ENCODE measurements around the gene ANTXR1.
"Not testable (repeated sequence)": the region's sequence is repeated elsewhere in the genome, so short reads cannot be mapped to it uniquely, and the experiment has no call there.

ANTXR1 gene

DNA sequence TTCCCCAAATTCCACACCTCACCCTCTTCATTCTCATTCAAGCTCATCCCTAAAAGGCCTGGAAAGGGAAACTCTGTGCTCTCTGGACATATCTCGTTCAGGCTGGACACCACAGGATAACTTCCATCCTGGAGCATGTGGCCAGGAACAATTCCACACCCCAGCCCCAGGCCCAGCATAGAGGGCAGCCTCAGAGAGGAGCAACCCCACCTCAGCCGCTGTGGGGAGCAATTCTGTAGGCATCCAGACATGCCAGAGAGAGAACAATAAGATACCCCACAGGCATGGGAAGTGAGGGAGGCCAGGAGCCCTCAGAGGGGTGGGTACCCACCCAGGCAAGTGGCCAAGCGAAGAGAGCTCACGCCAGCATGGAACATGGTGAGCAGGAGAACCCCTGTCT, 230.7 kb downstream of the ANTXR1 start:
- DNase-seq: no peak

- no peak for DNase-seq
Measured at GRCh38 chr2:69244882-69245281, 231.9 kb downstream of the ANTXR1 start.

DNA sequence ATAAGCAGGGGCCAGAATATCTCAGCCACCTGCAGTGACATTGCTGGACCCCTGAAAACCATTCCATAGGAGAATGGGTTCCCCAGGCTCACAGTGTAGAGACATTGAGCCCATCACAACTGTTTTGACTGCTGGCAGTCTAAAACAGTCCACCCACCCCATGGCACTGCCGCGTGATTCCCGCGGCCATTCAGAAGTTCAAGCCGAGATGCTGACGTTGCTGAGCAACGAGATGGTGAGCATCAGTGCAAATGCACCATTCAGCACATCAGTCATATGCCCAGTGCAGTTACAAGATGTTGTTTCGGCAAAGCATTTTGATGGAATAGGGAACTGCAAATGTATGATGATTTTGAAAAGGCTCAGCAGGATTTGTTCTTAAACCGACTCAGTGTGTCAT, 234.6 kb downstream of the ANTXR1 start:
- DNase-seq: no peak

DNA sequence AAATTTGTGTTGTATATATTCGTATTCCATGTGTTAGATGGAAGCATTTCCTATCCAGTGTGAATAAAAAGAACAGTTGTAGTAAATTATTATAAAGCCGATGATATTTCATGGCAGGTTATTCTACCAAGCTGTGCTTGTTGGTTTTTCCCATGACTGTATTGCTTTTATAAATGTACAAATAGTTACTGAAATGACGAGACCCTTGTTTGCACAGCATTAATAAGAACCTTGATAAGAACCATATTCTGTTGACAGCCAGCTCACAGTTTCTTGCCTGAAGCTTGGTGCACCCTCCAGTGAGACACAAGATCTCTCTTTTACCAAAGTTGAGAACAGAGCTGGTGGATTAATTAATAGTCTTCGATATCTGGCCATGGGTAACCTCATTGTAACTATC, 235.3 kb downstream of the ANTXR1 start:
- DNase-seq: no peak

DNA sequence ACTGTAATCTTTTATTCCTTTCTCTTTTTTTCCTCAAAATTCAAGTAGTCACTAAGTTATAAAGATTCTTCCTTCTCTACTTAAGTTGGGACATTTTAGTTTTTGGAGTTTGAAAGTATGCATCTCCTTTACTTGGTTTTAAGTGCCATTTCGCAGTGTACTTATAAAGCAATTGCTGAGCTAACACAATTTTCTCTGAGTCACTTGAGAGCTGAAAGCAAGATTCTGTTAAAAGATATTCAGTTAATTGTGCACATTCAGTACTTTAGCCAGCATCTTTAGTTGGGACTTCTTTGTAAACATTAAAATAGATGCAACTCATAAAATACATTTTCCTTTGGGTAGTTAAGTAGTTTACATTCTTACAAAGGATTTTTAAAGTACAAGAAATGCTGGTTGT, 238.0 kb downstream of the ANTXR1 start:
- no peak for DNase-seq

GRCh38 chr2:69251943-69252342, 239.0 kb downstream of the ANTXR1 start:
- DNase-seq: no peak

DNA sequence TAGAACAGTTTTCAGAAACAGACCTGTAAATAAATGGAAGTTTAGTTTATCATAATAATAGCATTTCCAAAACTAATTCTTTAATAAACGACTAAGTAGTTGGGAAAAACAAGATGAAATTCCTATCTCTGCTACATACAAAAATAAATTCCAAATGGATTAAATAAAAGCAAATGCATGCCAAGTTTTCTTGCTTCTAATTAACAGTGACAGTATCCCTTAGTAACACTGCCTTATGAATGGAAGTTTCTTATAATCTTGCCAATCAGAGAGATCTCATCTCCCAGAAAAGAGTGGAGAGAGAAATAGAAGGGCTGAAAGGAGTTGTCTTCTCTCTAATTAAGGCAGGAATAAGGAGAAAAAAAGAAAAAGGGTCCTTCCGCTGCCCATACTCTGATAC, 240.1 kb downstream of the ANTXR1 start:
- no peak for DNase-seq

GRCh38 chr2:69253611-69254301, 240.8 kb downstream of the ANTXR1 start:
- DNase-seq: no peak

DNA sequence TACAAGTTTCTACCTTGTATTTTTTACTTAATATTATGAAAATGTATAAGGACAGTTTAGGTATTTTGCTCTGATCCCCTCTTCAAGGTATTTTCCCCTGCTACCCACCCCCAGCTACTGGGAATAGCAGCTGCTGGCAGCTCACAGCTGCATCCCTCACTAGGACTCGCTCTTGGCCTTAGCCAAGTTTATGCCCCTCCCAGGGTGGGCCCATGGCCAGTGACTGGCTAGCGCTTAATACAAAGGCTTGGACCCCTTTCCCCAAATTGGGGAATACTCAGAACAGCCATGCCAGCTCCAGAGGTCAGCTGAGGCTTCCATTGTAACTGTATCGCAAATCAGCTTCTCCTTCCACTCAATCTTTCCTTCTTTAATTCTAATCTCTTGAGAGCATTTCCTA, 242.8 kb downstream of the ANTXR1 start:
- no peak for DNase-seq

DNA sequence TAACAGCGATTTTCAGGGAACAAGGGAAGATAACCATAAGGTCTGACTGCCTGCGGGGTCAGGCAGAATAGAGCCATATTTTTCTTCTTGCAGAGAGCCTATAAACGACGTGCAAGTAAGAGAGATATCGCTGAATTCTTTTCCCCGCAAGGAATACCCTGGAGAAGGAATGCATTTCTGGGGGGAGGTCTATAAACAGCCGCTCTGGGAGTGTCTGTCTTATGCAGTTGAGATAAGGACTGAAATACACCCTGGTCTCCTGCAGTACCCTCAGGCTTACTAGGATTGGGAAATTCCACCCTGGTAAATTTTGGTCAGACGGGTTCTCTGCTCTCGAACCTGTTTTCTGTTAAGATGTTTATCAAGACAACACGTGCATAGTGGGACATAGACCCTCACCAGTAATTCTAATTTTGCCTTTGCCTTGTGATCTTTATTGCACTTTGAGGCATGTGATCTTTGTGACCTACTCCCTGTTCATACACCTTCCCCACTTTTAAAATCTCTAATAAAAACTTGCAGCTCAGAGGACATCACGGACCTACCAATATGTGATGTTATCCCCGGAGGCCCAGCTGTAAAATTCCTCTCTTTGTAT, 247.1 kb downstream of the ANTXR1 start:
- DNase-seq: not testable (repeated sequence)

- DNase-seq: no peak
Measured at GRCh38 chr2:69260666-69261065, 247.7 kb downstream of the ANTXR1 start.

- DNase-seq: no peak
Measured at GRCh38 chr2:69269330-69269729, 256.4 kb downstream of the ANTXR1 start.

DNA sequence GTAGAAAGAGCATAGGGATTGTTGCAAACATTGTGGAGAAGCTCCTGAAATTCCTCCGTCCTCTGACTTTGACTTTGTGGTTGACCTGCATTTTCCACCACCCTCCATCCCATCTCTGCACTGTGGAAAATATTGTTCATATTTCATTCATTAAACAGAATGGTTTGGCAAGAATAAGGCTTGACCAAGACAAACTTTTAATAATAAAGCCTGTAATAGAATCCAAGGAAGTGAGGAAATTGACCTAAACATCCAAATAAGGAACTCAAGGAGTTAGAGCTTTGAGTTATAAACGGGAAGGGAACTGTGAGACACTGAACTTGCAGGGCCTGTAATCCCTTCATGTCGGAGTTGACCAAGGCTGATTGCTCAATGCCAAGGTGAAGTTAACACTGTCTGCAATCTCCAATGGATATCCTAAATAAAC, 258.9 kb downstream of the ANTXR1 start:
- no peak for DNase-seq

DNA sequence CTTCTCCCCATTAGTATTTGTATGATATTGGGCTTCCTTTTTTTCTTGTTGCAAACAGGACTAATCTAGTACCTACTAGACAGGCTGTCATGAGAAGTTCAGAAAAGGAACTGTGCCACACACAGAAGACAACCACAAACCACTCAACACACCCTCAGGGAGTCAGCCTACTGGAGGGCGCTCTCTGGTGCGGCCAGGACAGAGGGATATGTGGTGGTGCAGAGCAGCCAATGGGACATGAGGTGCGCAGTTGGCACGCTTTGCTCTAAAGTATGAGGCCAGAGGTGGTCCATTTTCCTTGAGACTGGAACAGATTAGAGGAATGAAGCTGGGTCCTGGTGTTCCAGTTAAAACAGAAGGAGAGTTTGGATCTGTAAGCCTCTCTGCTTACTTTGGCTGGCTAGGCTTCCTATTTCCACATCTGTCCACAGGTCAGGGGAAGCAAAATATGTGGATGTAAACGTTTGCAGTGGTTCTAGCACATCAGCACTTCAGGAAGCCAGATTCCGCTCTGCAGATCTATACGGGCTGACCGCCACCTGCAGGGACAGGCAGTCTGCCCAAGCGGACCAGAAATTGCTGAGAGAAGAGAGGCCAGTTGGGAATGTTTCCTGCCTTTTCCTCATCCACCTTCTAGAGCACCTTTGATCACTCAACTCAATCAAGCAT, 260.0 kb downstream of the ANTXR1 start:
- DNase-seq: peak in 1 of 3 experiments; percentile 9

DNA sequence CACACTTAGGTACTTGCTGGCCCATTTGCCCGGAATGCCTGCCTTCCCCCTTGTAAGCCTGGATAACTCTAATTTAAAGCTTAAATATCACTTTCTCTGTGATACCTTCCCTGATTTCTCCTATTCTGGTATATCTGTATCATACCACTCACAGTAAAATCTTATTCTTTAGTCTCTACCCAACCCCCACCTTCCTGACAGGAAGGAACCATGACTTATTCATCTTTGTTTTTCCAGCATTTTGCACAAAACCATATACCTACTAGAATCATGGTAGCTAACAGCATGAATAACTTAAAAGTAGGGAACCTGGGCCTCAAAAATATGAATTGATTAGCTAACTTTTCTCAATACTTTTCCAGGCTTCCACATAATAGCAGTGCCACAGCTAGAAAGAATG, 262.5 kb downstream of the ANTXR1 start:
- DNase-seq: no peak

- no peak for DNase-seq
Measured at GRCh38 chr2:69278366-69278765, 265.4 kb downstream of the ANTXR1 start.

DNA sequence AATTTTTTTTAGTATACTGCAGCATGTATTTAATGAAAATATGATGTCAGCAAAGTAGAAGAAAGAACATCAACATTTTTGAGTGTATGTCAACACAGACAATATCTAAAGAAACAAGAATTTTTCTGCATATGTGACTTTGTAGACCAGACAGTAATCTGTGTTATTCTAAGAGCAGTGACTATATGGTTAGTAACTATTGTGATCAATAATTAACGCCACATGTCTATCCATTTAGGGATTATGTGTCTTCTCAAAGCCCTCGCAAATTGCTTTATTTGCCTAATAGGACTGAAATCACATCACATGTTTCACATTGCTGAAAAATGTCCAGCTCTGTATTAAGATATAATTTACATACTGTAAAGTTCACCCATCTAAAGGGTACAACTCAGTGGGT, 266.2 kb downstream of the ANTXR1 start:
- no peak for DNase-seq

GRCh38 chr2:69279931-69280681, 267.1 kb downstream of the ANTXR1 start:
- no peak for DNase-seq

DNA sequence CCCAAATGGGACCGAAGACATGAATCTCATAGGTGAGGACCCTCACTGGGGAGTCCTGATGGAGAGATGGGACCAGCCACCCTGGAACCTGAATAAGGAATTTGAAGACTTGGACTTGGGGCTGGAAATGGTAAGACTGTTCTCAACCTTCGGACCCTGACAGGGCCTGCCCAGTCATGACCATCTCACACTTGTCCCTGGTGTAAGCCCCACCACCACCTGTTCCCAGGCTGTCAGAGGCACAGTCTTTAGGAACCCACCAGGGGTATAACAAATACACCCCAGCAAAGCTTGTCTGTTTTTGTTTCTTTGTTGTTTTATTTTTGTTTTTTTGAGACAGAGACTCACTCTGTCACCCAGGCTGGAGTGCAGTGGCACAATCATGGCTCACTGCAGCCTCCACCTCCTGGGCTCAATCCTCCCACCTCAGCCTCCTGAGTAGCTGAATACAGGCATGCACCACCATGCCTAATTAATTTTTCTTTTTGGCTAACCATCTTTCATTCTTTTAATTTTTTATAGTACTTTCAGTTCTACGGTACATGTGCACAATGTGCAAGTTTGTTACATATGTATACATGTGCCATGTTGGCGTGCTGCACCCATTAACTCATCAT, 267.9 kb downstream of the ANTXR1 start:
- DNase-seq: no peak

GRCh38 chr2:69285379-69285894, 272.5 kb downstream of the ANTXR1 start:
- no peak for DNase-seq

DNA sequence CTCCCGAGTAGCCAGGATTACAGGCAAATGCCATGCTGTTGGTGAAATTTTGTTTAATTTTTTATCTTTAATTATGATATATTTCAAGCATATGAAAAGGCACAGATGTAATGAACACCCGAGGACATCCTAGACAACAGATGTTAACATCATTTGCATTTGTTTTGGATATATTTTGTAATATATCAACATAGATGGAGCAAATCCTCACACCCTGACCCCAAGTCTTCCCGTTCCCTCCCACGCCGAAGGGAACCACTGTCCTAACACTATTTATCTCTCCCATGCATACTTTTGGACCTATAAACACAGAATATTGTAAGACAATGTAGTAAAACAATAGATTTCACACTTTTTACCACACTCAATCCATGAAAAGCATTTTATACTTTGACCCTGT, 274.6 kb downstream of the ANTXR1 start:
- DNase-seq: no peak

- DNase-seq: no peak
Measured at GRCh38 chr2:69288429-69288828, 275.4 kb downstream of the ANTXR1 start.

Measured in NCI-H1417 (cell line).